Measurements from ENCODE around the gene MEPCE.

Gene MEPCE

GRCh38 chr7:100482728-100483089, 53.1 kb downstream of the MEPCE start:
- H3K23ac ChIP-seq (ENCODE audit: low read length): no peak overlapping the region
- no peak overlapping the region for H3K18ac ChIP-seq (ENCODE audit: low read length)
- H3K9ac ChIP-seq (ENCODE audit: low read length): no peak overlapping the region
- WGBS (ENCODE audit: extremely low coverage, insufficient coverage, insufficient read length): no CpG with 5 or more reads among the region's 14 CpGs
- H3K79me2 ChIP-seq (ENCODE audit: control insufficient read depth, insufficient read depth, low read length, poor library complexity): peaks cover 10% of the 10 kb centered on the region
- H3K4me2 ChIP-seq (ENCODE audit: low read length): peak overlapping the region; percentile 77
- H3K4ac ChIP-seq (ENCODE audit: low read depth, low read length): no peak overlapping the region
- H3K79me1 ChIP-seq (ENCODE audit: low read length): peaks cover 13% of the 10 kb centered on the region
- H2BK12ac ChIP-seq (ENCODE audit: low read length): no peak overlapping the region
- H2BK120ac ChIP-seq (ENCODE audit: insufficient read depth, low read length, poor library complexity): no peak overlapping the region
- H2BK5ac ChIP-seq (ENCODE audit: low read depth, low read length, poor library complexity): no peak overlapping the region
- H4K8ac ChIP-seq (ENCODE audit: low read depth, low read length): peak overlapping the region; percentile 56
- no peak for DNase-seq
- peak overlapping the region; percentile 84 for H3K4me3 ChIP-seq (ENCODE audit: low read depth, low read length)
- peak overlapping the region; percentile 45 for H4K12ac ChIP-seq (ENCODE audit: low read depth, low read length)
- H3K14ac ChIP-seq (ENCODE audit: low read length): no peak overlapping the region
- H4K91ac ChIP-seq (ENCODE audit: low read depth, low read length): no peak overlapping the region
- H3K36me3 ChIP-seq (ENCODE audit: control insufficient read depth in 1 of 2, insufficient read depth in 2 of 2, low read length in 2 of 2): no peaks in the 10 kb centered on the region
- H2AK5ac ChIP-seq (ENCODE audit: low read length): no peak overlapping the region
- no peak overlapping the region for H3K27ac ChIP-seq (ENCODE audit: low read depth, low read length)
- H3K9me3 ChIP-seq (ENCODE audit: insufficient read depth, low read depth, low read length): no peaks in the 10 kb centered on the region
- peaks cover 3 to 6% of the 10 kb centered on the region in 2 experiments for H3K4me1 ChIP-seq (ENCODE audit: control insufficient read depth in 1 of 2, insufficient read depth in 2 of 2, low read length in 2 of 2)
- no peaks in the 10 kb centered on the region for H3K27me3 ChIP-seq (ENCODE audit: insufficient read depth, low read length)
- peak overlapping the region; percentile 93 for H2AFZ ChIP-seq (ENCODE audit: insufficient read depth, low read length, poor library complexity)

- peak overlapping the region; percentile 77 for H3K4me2 ChIP-seq (ENCODE audit: low read length)
- H3K9ac ChIP-seq (ENCODE audit: low read length): no peak overlapping the region
- peak overlapping the region; percentile 84 for H3K4me3 ChIP-seq (ENCODE audit: low read depth, low read length)
- H3K4me1 ChIP-seq (ENCODE audit: control insufficient read depth in 1 of 2, insufficient read depth in 2 of 2, low read length in 2 of 2): peaks cover 2 to 3% of the 10 kb centered on the region in 2 experiments
- peak overlapping the region; percentile 56 for H4K8ac ChIP-seq (ENCODE audit: low read depth, low read length)
- no peak overlapping the region for H3K23ac ChIP-seq (ENCODE audit: low read length)
- no peaks in the 10 kb centered on the region for H3K27me3 ChIP-seq (ENCODE audit: insufficient read depth, low read length)
- no peak overlapping the region for H2AK5ac ChIP-seq (ENCODE audit: low read length)
- H2BK12ac ChIP-seq (ENCODE audit: low read length): no peak overlapping the region
- H3K79me2 ChIP-seq (ENCODE audit: control insufficient read depth, insufficient read depth, low read length, poor library complexity): peaks cover 8% of the 10 kb centered on the region
- H2AFZ ChIP-seq (ENCODE audit: insufficient read depth, low read length, poor library complexity): peak overlapping the region; percentile 93
- peak overlapping the region; percentile 18 for H2BK120ac ChIP-seq (ENCODE audit: insufficient read depth, low read length, poor library complexity)
- no peaks in the 10 kb centered on the region for H3K9me3 ChIP-seq (ENCODE audit: insufficient read depth, low read depth, low read length)
- H3K79me1 ChIP-seq (ENCODE audit: low read length): peaks cover 12% of the 10 kb centered on the region
- peak overlapping the region; percentile 27 for H3K18ac ChIP-seq (ENCODE audit: low read length)
- H3K27ac ChIP-seq (ENCODE audit: low read depth, low read length): no peak overlapping the region
- no CpG with 5 or more reads among the region's 79 CpGs for WGBS (ENCODE audit: extremely low coverage, insufficient coverage, insufficient read length)
- H3K14ac ChIP-seq (ENCODE audit: low read length): peak overlapping the region; percentile 51
- H3K4ac ChIP-seq (ENCODE audit: low read depth, low read length): no peak overlapping the region
- peak overlapping the region; percentile 52 for H4K91ac ChIP-seq (ENCODE audit: low read depth, low read length)
- peak overlapping the region; percentile 45 for H4K12ac ChIP-seq (ENCODE audit: low read depth, low read length)
- no peaks in the 10 kb centered on the region for H3K36me3 ChIP-seq (ENCODE audit: control insufficient read depth in 1 of 2, insufficient read depth in 2 of 2, low read length in 2 of 2)
- peak; percentile 29 to 64 for DNase-seq
- H2BK5ac ChIP-seq (ENCODE audit: low read depth, low read length, poor library complexity): no peak overlapping the region
Observed at GRCh38 chr7:100483090-100483721, 53.6 kb downstream of the MEPCE start.
